RWPE2 (cell line): ENCODE measurements around the gene CACNA1E.

Experiments
- ATAC-seq: fragments of 200-7000 bp; cut with Tn5 transposase; 3 replicates; pipeline ENCODE4 v1.9.1; 2021; ENCODE audit warnings: low read depth
- DNase-seq: peaks from one replicate; pipeline ENCODE4 v3.0.0-alpha.2; 2020; ENCODE audit warnings: low spot score
- H3K27ac ChIP-seq: fragments of 450-650 bp; 2 replicates; pipeline ENCODE4 v1.5.1; 2017; ENCODE audit warnings: mild to moderate bottlenecking; ENCODE audit not compliant: poor library complexity, severe bottlenecking
- H3K27me3 ChIP-seq: fragments of 250-450 bp; sonication (Bioruptor Pico); 2 replicates; pipeline ENCODE4 v1.5.1; 2021; ENCODE audit warnings: mild to moderate bottlenecking, moderate library complexity; ENCODE audit not compliant: insufficient read depth, poor library complexity, severe bottlenecking
- H3K36me3 ChIP-seq: fragments of 250-450 bp; sonication (Bioruptor Pico); 2 replicates; pipeline ENCODE4 v1.5.1; 2020; ENCODE audit warnings: low read depth, mild to moderate bottlenecking, moderate library complexity
- H3K4me1 ChIP-seq: fragments of 250-450 bp; sonication (Bioruptor Pico); 2 replicates; pipeline ENCODE4 v1.5.1; 2021; ENCODE audit warnings: mild to moderate bottlenecking, moderate library complexity; ENCODE audit not compliant: insufficient read depth, poor library complexity, severe bottlenecking
- H3K4me3 ChIP-seq: fragments of 250-450 bp; sonication (Bioruptor Pico); 2 replicates; pipeline ENCODE4 v1.5.1; 2021; ENCODE audit warnings: mild to moderate bottlenecking, moderate library complexity; ENCODE audit not compliant: severe bottlenecking
- H3K9me3 ChIP-seq: fragments of 250-450 bp; sonication (Bioruptor Pico); 2 replicates; pipeline ENCODE4 v1.5.1; 2021; ENCODE audit warnings: mild to moderate bottlenecking, moderate library complexity; ENCODE audit not compliant: severe bottlenecking
- TF ChIP-seq, protein P1 (sequence below): fragments of 450-650 bp; IDR thresholded peaks from one replicate; pipeline ENCODE4 v1.5.1; 2017; ENCODE audit warnings: mild to moderate bottlenecking, moderate library complexity; ENCODE audit not compliant: poor library complexity, severe bottlenecking

The CACNA1E gene

GRCh38 chr1:181647314-181648035, 164.2 kb downstream of the CACNA1E start:
- Histone ChIP-seq H3K4me1 (peaks cover 6% of the 10 kb centered on the region), H3K4me3 (no peak overlapping the region), H3K9me3 (no peaks in the 10 kb centered on the region), H3K27ac (no peak overlapping the region), H3K36me3 (no peaks in the 10 kb centered on the region), H3K27me3 (no peaks in the 10 kb centered on the region)
- TF ChIP-seq, protein P1, sequence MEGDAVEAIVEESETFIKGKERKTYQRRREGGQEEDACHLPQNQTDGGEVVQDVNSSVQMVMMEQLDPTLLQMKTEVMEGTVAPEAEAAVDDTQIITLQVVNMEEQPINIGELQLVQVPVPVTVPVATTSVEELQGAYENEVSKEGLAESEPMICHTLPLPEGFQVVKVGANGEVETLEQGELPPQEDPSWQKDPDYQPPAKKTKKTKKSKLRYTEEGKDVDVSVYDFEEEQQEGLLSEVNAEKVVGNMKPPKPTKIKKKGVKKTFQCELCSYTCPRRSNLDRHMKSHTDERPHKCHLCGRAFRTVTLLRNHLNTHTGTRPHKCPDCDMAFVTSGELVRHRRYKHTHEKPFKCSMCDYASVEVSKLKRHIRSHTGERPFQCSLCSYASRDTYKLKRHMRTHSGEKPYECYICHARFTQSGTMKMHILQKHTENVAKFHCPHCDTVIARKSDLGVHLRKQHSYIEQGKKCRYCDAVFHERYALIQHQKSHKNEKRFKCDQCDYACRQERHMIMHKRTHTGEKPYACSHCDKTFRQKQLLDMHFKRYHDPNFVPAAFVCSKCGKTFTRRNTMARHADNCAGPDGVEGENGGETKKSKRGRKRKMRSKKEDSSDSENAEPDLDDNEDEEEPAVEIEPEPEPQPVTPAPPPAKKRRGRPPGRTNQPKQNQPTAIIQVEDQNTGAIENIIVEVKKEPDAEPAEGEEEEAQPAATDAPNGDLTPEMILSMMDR, result no peak
- DNase-seq (no peak), ATAC-seq (peak; percentile 64)

DNA sequence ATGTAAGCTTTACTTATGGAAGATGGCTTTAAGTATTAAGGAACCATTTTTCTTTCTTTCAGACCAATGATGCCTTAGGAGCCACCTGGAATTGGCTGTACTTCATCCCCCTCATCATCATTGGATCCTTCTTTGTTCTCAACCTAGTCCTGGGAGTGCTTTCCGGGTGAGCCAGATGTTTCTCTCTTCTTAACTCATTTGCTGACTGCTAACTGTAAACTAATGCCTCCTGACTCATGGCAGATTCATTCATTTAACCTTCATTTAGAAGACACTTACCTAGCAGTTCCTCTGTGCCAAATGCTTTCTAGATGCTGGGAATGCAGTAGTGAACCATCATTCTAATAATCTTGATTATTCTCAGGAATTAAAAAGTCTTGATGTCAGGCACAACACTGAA, 168.0 kb downstream of the CACNA1E start:
- no peak for ATAC-seq

DNA sequence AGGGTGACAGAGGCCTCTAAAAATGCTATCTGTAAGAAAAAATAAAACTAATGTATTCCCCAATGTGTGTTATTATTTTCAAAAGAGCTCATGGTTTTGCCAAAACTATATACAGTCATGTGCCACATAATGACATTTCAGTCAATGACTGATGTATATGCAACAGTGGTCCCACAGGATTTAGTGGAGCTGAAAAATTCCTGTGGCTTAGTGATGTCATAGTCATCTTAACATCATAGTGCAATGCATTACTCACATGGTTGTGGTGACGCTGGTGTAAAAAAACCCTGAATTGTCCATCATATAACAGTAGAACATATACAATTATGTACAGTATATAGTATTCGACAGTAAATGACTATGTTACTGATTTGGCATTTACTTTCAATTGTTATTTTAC, 172.4 kb downstream of the CACNA1E start:
- no peak for DNase-seq
- Histone ChIP-seq H3K4me3 (no peak overlapping the region), H3K27me3 (no peaks in the 10 kb centered on the region), H3K4me1 (no peaks in the 10 kb centered on the region), H3K27ac (no peak overlapping the region), H3K36me3 (no peaks in the 10 kb centered on the region), H3K9me3 (no peaks in the 10 kb centered on the region)
- TF ChIP-seq, protein P1, result no peak
- ATAC-seq, result no peak

More for the DNA sequence above, 168.0 kb downstream of the CACNA1E start:
- no peak for DNase-seq
- H3K36me3 ChIP-seq, result no peaks in the 10 kb centered on the region
- no peaks in the 10 kb centered on the region for H3K9me3 ChIP-seq
- TF ChIP-seq, protein P1, result no peak
- no peak overlapping the region for H3K27ac ChIP-seq
- no peak overlapping the region for H3K4me3 ChIP-seq
- no peaks in the 10 kb centered on the region for H3K27me3 ChIP-seq
- H3K4me1 ChIP-seq, result peaks cover 6% of the 10 kb centered on the region

DNA sequence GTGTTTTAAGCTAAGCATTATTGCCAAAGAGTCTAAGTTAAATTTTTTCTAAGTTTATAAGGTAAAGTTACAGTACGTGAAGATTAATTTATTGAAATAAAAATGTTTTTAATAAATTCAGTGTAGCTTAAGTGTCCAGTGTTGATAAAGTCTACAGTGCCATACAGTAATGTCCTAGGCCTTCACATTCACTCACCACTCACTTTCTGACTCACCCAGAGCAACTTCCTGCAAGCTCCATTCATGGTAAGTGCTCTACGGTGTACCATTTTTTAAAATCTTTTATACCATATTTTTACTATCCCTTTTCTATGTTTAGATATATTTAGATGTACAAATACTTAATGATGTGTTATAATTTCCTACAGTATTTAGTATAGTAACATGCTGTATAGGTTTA, 173.2 kb downstream of the CACNA1E start:
- no peak for ATAC-seq
- Histone ChIP-seq H3K4me1 (no peaks in the 10 kb centered on the region), H3K9me3 (no peaks in the 10 kb centered on the region), H3K4me3 (no peak overlapping the region), H3K27me3 (no peaks in the 10 kb centered on the region), H3K27ac (no peak overlapping the region), H3K36me3 (no peaks in the 10 kb centered on the region)
- no peak for DNase-seq
- TF ChIP-seq, protein P1, result no peak

GRCh38 chr1:181658581-181658980, 175.3 kb downstream of the CACNA1E start:
- no peak for DNase-seq
- H3K4me1 ChIP-seq, result no peaks in the 10 kb centered on the region
- no peak overlapping the region for H3K4me3 ChIP-seq
- no peak for ATAC-seq
- H3K36me3 ChIP-seq, result no peaks in the 10 kb centered on the region
- H3K9me3 ChIP-seq, result no peaks in the 10 kb centered on the region
- no peaks in the 10 kb centered on the region for H3K27me3 ChIP-seq
- TF ChIP-seq, protein P1, result no peak
- H3K27ac ChIP-seq, result no peak overlapping the region
